Lung (tissue), 12 donors: ENCODE data around the gene TREM2. TPM values are rescaled to one million over a fixed set of nuclear protein-coding genes. Genes with fewer than 3 reads are reported as not detected.

Source experiments
- ATAC-seq: fragments of 200-7000 bp; cut with Tn5 transposase; one replicate; pipeline ENCODE4 v1.9.1; 2020; ENCODE audit warnings: moderate number of reproducible peaks; ENCODE audit not compliant: insufficient read depth, low FRiP score
- DNase-seq, 3 donors: peaks; one replicate each; pipeline ENCODE4 v3.0.0-alpha.2; 2013 to 2017
- H3K27ac ChIP-seq, 2 donors: one replicate each; pipeline ENCODE4 v1.5.1; 2013; ENCODE audit warnings: mild to moderate bottlenecking in 2 of 2, moderate library complexity in 2 of 2, control low read depth in 1 of 2, inconsistent platforms in 1 of 2, low read depth in 1 of 2, low read length in 1 of 2
- H3K27me3 ChIP-seq, 3 donors: one replicate each; pipeline ENCODE4 v1.5.1; 2013; ENCODE audit warnings: low read length in 2 of 3; ENCODE audit not compliant: control insufficient read depth in 3 of 3, insufficient read depth in 3 of 3
- H3K36me3 ChIP-seq, 4 donors: one replicate each; pipeline ENCODE4 v1.5.1; 2013; ENCODE audit warnings: low read length in 4 of 4, mild to moderate bottlenecking in 1 of 4, moderate library complexity in 1 of 4; ENCODE audit not compliant: control insufficient read depth in 4 of 4, insufficient read depth in 4 of 4
- H3K4me1 ChIP-seq, 5 donors: one replicate each; pipeline ENCODE4 v1.5.1; 2013; ENCODE audit warnings: low read length in 5 of 5, mild to moderate bottlenecking in 2 of 5, moderate library complexity in 1 of 5; ENCODE audit not compliant: control insufficient read depth in 5 of 5, insufficient read depth in 5 of 5
- H3K4me3 ChIP-seq: one replicate; pipeline ENCODE4 v1.5.1; 2013; ENCODE audit warnings: mild to moderate bottlenecking, control low read depth, moderate library complexity
- H3K9ac ChIP-seq, 2 donors: one replicate each; pipeline ENCODE4 v1.5.1; 2013; ENCODE audit warnings: low read length in 2 of 2, control low read depth in 1 of 2; ENCODE audit not compliant: insufficient read depth in 1 of 2
- H3K9me3 ChIP-seq, 4 donors: one replicate each; pipeline ENCODE4 v1.5.1; 2013; ENCODE audit warnings: low read length in 3 of 4, mild to moderate bottlenecking in 1 of 4, moderate library complexity in 1 of 4; ENCODE audit not compliant: control insufficient read depth in 4 of 4, insufficient read depth in 3 of 4
- WGBS, 2 donors: extraction: QIAGEN DNeasy Blood & Tissue Kit; methylation state at CpG; one replicate each; pipeline ENCODE4 v1.1.7; 2013; 5-methylcytosine and 5-hydroxymethylcytosine counted together
- polyA plus RNA-seq, 2 donors: library from polyadenylated mRNA; stranded (reverse); fragments of 200-250 nt; gene quantifications; one replicate each; pipeline ENCODE4 v1.2.1, GENCODE V29; 2013
- total RNA-seq, 2 donors: library from RNA; depleted of rRNA in 1 of 2; stranded (reverse); fragments of >200 nt in 1 of 2; gene quantifications; one replicate each; pipeline ENCODE4 v1.2.1, GENCODE V29; 2014 to 2021
- TF ChIP-seq, protein P1 (sequence below): IDR thresholded peaks from 2 replicates; pipeline ENCODE4 v1.5.1; 2012; ENCODE audit warnings: mild to moderate bottlenecking; ENCODE audit errors: control extremely low read depth, extremely low read depth
- donor health status: control.
- donor health status: control.
- donor health status: Bipolar disorder and iron deficiency.
- donor health status: healthy.
- donor health status: DM: yes; HTN: yes; CAD: no.

Gene TREM2
- total and polyA plus RNA-seq, 4 donors = 1.6 to 48.0 (median 9.1) TPM

DNA sequence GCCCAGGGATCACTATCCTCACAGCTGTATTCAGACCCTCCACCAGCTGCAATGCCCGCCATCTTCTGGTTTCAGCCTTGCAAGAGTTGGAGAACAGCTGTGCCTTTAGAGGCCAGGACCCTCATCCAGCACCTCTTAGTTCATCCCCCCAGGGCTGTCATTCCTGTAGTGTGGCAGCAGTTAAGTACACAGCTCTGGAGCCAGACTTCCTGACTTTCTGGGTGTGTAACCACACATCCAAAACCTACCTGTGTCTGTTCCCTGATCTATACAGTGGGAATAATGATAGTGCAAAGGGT, 452 bp upstream of the TREM2 start:
- ATAC-seq (no peak), DNase-seq (no peak)
- WGBS, 2 donors = 88 to 100% methylated on average over 1 of the region's 1 CpG
- Histone ChIP-seq H3K4me3 (no peak overlapping the region), H3K9me3 (peaks cover 0 to 3% (median 0%) of the 10 kb centered on the region in 4 donors), H3K4me1 (peaks cover 0 to 13% (median 6%) of the 10 kb centered on the region in 5 donors), H3K27ac (no peak overlapping the region), H3K36me3 (no peaks in the 10 kb centered on the region), H3K9ac (no peak overlapping the region), H3K27me3 (no peaks in the 10 kb centered on the region)
- TF ChIP-seq, protein P1, sequence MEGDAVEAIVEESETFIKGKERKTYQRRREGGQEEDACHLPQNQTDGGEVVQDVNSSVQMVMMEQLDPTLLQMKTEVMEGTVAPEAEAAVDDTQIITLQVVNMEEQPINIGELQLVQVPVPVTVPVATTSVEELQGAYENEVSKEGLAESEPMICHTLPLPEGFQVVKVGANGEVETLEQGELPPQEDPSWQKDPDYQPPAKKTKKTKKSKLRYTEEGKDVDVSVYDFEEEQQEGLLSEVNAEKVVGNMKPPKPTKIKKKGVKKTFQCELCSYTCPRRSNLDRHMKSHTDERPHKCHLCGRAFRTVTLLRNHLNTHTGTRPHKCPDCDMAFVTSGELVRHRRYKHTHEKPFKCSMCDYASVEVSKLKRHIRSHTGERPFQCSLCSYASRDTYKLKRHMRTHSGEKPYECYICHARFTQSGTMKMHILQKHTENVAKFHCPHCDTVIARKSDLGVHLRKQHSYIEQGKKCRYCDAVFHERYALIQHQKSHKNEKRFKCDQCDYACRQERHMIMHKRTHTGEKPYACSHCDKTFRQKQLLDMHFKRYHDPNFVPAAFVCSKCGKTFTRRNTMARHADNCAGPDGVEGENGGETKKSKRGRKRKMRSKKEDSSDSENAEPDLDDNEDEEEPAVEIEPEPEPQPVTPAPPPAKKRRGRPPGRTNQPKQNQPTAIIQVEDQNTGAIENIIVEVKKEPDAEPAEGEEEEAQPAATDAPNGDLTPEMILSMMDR = no peak

DNA sequence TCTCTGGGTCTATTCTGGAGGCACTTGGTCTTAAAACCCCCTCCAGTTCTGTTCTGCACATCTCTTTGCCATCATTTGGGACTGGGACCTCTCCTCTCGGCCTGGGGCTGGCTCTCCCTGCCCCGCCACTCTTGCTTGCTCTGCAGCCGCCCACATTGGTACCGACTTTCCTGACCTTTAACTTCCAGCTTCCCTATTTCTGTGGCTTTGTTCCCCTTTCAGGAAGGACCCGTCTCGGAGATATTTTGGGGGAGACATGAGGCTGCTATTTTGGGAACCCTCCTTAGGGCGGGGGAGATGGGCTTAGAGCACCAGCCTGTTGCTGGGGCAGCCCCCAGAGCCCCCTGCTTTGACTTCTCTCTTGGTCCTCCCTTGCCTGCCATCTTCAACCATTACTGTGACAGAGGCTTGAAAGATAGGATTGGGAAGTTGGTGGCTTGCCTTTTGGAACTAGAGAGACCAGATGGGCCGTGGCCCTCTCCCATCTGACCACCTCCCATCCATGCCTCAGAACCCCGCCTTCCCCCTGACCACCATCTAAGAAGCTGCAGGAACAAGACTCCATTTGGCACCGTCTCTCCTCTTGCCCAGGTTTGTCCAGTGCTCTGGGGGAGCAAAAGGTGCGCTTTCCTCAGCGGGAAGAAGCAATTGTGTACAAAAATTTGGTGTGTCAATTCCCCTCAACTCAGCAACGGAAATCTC, 914 bp downstream of the TREM2 start:
- Histone ChIP-seq H3K4me3 (no peak overlapping the region), H3K36me3 (no peaks in the 10 kb centered on the region), H3K27me3 (no peaks in the 10 kb centered on the region), H3K27ac (no peak overlapping the region), H3K4me1 (peaks cover 0 to 13% (median 6%) of the 10 kb centered on the region in 5 donors), H3K9ac (no peak overlapping the region), H3K9me3 (no peaks in the 10 kb centered on the region)
- ATAC-seq (no peak), DNase-seq (no peak)
- TF ChIP-seq, protein P1 = no peak
- WGBS, 2 donors = 43 to 59% methylated on average over 13 of the region's 13 CpGs

- 87% methylated on average over 10 of the region's 10 CpGs for WGBS, 2 donors
- DNase-seq (no peak), ATAC-seq (no peak)
- Histone ChIP-seq H3K4me3 (no peak overlapping the region), H3K27me3 (no peaks in the 10 kb centered on the region), H3K9me3 (no peaks in the 10 kb centered on the region), H3K4me1 (peaks cover 0 to 13% (median 6%) of the 10 kb centered on the region in 5 donors), H3K36me3 (no peaks in the 10 kb centered on the region), H3K27ac (no peak overlapping the region), H3K9ac (no peak overlapping the region)
- TF ChIP-seq, protein P1 = no peak
Observed at GRCh38 chr6:41161380-41161779, 1.5 kb downstream of the TREM2 start.

DNA sequence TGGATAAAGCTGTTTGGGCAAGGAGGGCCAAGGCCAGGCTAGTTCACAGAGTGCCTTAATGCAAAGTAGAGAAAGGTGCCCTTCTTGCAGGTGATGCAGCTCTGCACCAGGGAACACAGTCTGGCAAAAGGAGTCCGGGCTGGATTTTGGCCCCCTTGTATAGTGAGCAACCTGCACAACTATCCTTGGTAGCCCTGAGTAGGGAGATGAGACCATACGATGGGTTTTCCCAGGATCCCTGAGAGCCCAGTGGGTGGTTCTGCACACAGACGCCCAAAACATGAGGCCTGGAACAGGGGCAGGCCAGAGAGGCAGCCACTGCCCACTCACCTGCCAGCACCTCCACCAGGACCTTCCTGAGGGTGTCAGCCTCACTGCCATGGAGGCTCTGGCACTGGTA, 2.0 kb downstream of the TREM2 start:
- WGBS, 2 donors = 82 to 97% methylated on average over 3 of the region's 3 CpGs
- TF ChIP-seq, protein P1 = no peak

More for the DNA sequence above, 2.0 kb downstream of the TREM2 start:
- Histone ChIP-seq H3K4me1 (peaks cover 0 to 13% (median 6%) of the 10 kb centered on the region in 5 donors), H3K9ac (no peak overlapping the region), H3K27ac (no peak overlapping the region), H3K36me3 (no peaks in the 10 kb centered on the region), H3K4me3 (no peak overlapping the region), H3K27me3 (no peaks in the 10 kb centered on the region), H3K9me3 (no peaks in the 10 kb centered on the region)
- no peak for ATAC-seq
- no peak for DNase-seq
